Keratinocyte (primary cell): ENCODE results near the gene CISD1.

ENCODE experiments used
- EZH2 ChIP-seq: IDR thresholded peaks from one replicate; pipeline ENCODE4 v1.6.1; 2012; ENCODE audit warnings: inconsistent platforms, mild to moderate bottlenecking, low read length, moderate library complexity
- TF ChIP-seq, protein P1 (sequence below), 3 experiments: IDR thresholded peaks in 1 of 3; conservative IDR thresholded peaks in 1 of 3; optimal IDR thresholded peaks in 1 of 3; 2 replicates in 2 of 3; 3 replicates in 1 of 3; pipeline versions ENCODE3 to v1.5.1; 2011; ENCODE audit warnings: low read length in 3 of 3, mild to moderate bottlenecking in 3 of 3, moderate library complexity in 2 of 3, control low read depth in 1 of 3, inconsistent platforms in 1 of 3; ENCODE audit not compliant: insufficient read depth in 2 of 3; ENCODE audit errors: extremely low read depth in 1 of 3

DNA sequence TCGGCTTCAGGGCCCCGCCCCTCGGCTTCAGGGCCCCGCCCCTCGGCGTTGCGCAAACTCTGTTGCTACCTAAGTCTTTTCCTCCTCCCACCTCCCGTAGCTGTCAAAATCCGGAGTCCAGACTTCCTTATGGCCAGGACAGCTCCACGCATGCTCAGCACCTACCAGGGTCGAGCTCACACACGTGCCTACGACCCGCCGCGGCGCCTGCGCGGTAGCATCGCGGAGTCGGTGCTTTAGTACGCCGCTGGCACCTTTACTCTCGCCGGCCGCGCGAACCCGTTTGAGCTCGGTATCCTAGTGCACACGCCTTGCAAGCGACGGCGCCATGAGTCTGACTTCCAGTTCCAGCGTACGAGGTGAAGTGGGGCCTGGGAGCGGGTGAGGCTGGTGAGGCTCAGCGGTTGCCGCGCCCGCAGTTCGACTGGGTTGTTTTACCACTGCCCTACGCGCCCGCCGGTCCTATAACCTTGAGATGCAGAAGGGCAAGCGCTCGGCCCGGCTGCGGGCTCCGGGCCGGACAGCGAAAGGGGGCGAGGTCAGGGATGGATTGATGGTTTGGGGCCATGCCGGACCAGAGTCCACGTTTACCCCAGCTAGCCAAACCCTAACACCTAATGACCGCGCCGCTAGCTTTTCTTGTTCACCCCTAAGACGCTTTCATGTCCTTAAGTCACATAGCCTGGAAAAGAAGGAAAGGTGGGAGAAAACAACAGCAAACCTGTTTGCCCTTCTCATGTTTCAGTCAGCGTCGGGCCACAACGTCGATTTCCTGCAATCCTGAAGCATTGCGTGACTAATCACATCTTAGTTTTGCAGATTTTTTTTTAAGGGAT, at the start of gene CISD1:
- TF ChIP-seq, protein P1, sequence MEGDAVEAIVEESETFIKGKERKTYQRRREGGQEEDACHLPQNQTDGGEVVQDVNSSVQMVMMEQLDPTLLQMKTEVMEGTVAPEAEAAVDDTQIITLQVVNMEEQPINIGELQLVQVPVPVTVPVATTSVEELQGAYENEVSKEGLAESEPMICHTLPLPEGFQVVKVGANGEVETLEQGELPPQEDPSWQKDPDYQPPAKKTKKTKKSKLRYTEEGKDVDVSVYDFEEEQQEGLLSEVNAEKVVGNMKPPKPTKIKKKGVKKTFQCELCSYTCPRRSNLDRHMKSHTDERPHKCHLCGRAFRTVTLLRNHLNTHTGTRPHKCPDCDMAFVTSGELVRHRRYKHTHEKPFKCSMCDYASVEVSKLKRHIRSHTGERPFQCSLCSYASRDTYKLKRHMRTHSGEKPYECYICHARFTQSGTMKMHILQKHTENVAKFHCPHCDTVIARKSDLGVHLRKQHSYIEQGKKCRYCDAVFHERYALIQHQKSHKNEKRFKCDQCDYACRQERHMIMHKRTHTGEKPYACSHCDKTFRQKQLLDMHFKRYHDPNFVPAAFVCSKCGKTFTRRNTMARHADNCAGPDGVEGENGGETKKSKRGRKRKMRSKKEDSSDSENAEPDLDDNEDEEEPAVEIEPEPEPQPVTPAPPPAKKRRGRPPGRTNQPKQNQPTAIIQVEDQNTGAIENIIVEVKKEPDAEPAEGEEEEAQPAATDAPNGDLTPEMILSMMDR (optimal IDR thresholded peaks at IDR 0.05 in 1 of 3, IDR thresholded peaks at IDR 0.05 in 1 of 3, conservative IDR thresholded peaks at IDR 0.05 in 1 of 3; ENCODE audit: extremely low read depth in 1 of 3, insufficient read depth in 2 of 3, low read length in 3 of 3), result no peak
- TF ChIP-seq EZH2, result no peak
